Prostate gland (tissue), 2 donors: ENCODE measurements around the gene TIMP2. TPM values are rescaled to one million over a fixed set of nuclear protein-coding genes. Genes with fewer than 3 reads are reported as not detected.

Source experiments
- DNase-seq: peaks from one replicate; pipeline ENCODE4 v3.0.0-alpha.2; 2019; ENCODE audit warnings: low spot score
- H3K27ac ChIP-seq, 2 donors: fragments of 200-600 bp; sonication (generic); 2 replicates each; pipeline ENCODE4 v1.5.1; 2017 to 2019
- H3K27me3 ChIP-seq: fragments of 200-600 bp; sonication (generic); replicated peaks from 2 replicates; pipeline ENCODE4 v1.5.1; 2019; ENCODE audit not compliant: insufficient read depth
- H3K36me3 ChIP-seq, 2 donors: fragments of 200-600 bp; sonication (generic); 1 replicate in 1 of 2; 2 replicates in 1 of 2; pipeline versions ENCODE4 v1.5.1 to v1.8.1; 2017 to 2019
- H3K4me1 ChIP-seq: fragments of 200-600 bp; sonication (generic); replicated peaks from 2 replicates; pipeline ENCODE4 v1.5.1; 2019
- H3K4me3 ChIP-seq, 2 donors: fragments of 200-600 bp; sonication (generic); 2 replicates each; pipeline ENCODE4 v1.5.1; 2017 to 2019
- H3K9me3 ChIP-seq: fragments of 200-600 bp; sonication (generic); 2 replicates; pipeline ENCODE4 v1.5.1; 2017
- CTCF ChIP-seq, 4 experiments: fragments of 200-600 bp in 2 of 4; fragments of 450-650 bp in 2 of 4; sonication (generic) in 2 of 4; IDR thresholded peaks; 1 replicate in 3 of 4; 2 replicates in 1 of 4; pipeline ENCODE4 v1.5.1; 2016 to 2019; ENCODE audit warnings: antibody characterized with exemption in 4 of 4, mild to moderate bottlenecking in 2 of 4, moderate library complexity in 2 of 4
- POLR2A ChIP-seq: fragments of 450-650 bp; IDR thresholded peaks from one replicate; pipeline ENCODE4 v1.6.1; 2016; ENCODE audit warnings: antibody characterized with exemption, mild to moderate bottlenecking
- POLR2AphosphoS5 ChIP-seq: sonication (generic); formaldehyde crosslinking; IDR thresholded peaks from one replicate; pipeline ENCODE4 v1.6.1; 2017; ENCODE audit warnings: antibody characterized with exemption
- WGBS: methylation state at CpG from one replicate; pipeline ENCODE4 v1.1.5; 2018; 5-methylcytosine and 5-hydroxymethylcytosine counted together
- intact Hi-C: fragments of 100-400 bp; cut with DNase I; formaldehyde crosslinking; loops from one replicate; pipeline ENCODE4 v1.14.2; 2022
- total RNA-seq, 2 donors: library from RNA; depleted of rRNA; stranded (reverse); fragments of >200 nt; gene quantifications; one replicate each; pipeline ENCODE4 v1.1.0, GENCODE V29; 2016

TIMP2 gene
- total RNA-seq, 2 donors from 2014 or later, result 54.5 to 500 TPM

DNA sequence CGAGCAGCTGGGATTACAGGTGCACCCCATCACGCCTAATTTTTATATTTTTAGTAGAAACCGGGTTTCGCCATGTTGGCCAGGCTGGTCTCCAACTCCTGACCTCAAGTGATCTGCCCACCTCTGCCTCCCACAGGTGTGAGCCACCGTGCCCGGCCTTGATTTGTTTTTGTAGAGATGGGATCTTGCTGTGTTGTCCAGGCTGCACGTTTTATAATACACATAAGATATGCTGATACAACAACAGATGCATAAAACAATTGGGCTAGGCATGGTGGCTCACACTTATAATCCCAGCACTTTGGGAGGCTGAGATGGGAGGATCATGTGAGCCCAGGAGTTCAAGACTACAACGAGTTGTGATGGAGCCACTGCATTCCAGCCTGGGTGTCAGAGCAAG is 90.6 kb downstream of the TIMP2 start:
- Histone ChIP-seq H3K4me3 (no peak overlapping the region), H3K36me3 (peaks cover 9% of the 10 kb centered on the region in 2 donors), H3K4me1 (peaks cover 11% of the 10 kb centered on the region), H3K27me3 (no peaks in the 10 kb centered on the region), H3K27ac (no peak overlapping the region), H3K9me3 (no peaks in the 10 kb centered on the region)
- DNase-seq, result no peak
- no peak for TF ChIP-seq POLR2AphosphoS5
- TF ChIP-seq POLR2A, result no peak
- TF ChIP-seq CTCF (IDR thresholded peaks at IDR 0.05), result no peak
- 93% methylated on average over 8 of the region's 8 CpGs for WGBS
- intact Hi-C loops, result no loop called here

- peaks cover 15 to 25% of the 10 kb centered on the region in 2 donors for H3K36me3 ChIP-seq
- no peak overlapping the region for H3K4me3 ChIP-seq
- H3K27ac ChIP-seq, result no peak overlapping the region
- H3K9me3 ChIP-seq, result no peaks in the 10 kb centered on the region
- no peak for TF ChIP-seq POLR2A
- DNase-seq, result no peak
- H3K27me3 ChIP-seq, result no peaks in the 10 kb centered on the region
- H3K4me1 ChIP-seq, result peaks cover 3% of the 10 kb centered on the region
- intact Hi-C loops, result no loop called here
- WGBS, result 80% methylated on average over 2 of the region's 2 CpGs
These were observed 92.7 kb downstream of the TIMP2 start for GRCh38 chr17:78832541-78832810.

- no peak for DNase-seq
- H3K36me3 ChIP-seq, result peaks cover 20 to 25% of the 10 kb centered on the region in 2 donors
These were observed 93.3 kb downstream of the TIMP2 start for GRCh38 chr17:78831688-78832540.

GRCh38 chr17:78829477-78829876 is 95.7 kb downstream of the TIMP2 start:
- 92% methylated on average over 6 of the region's 6 CpGs for WGBS
- intact Hi-C loops, result no loop called here
- H3K27ac ChIP-seq, result no peak overlapping the region
- DNase-seq, result no peak
- no peak for TF ChIP-seq POLR2AphosphoS5
- H3K9me3 ChIP-seq, result no peaks in the 10 kb centered on the region
- no peak overlapping the region for H3K4me3 ChIP-seq
- H3K36me3 ChIP-seq, result peaks cover 12 to 28% of the 10 kb centered on the region in 2 donors
- peaks cover 3% of the 10 kb centered on the region for H3K4me1 ChIP-seq
- no peaks in the 10 kb centered on the region for H3K27me3 ChIP-seq

More at GRCh38 chr17:78831688-78832540, 93.3 kb downstream of the TIMP2 start:
- intact Hi-C loops, result no loop called here
- H3K27me3 ChIP-seq, result no peaks in the 10 kb centered on the region
- no peak overlapping the region for H3K4me3 ChIP-seq
- H3K9me3 ChIP-seq, result no peaks in the 10 kb centered on the region
- no peak overlapping the region for H3K27ac ChIP-seq
- TF ChIP-seq CTCF (IDR thresholded peaks at IDR 0.05) (no peak), POLR2AphosphoS5 (peak; percentile 48), POLR2A (no peak)
- 62% methylated on average over 15 of the region's 15 CpGs for WGBS
- peaks cover 3% of the 10 kb centered on the region for H3K4me1 ChIP-seq

DNA sequence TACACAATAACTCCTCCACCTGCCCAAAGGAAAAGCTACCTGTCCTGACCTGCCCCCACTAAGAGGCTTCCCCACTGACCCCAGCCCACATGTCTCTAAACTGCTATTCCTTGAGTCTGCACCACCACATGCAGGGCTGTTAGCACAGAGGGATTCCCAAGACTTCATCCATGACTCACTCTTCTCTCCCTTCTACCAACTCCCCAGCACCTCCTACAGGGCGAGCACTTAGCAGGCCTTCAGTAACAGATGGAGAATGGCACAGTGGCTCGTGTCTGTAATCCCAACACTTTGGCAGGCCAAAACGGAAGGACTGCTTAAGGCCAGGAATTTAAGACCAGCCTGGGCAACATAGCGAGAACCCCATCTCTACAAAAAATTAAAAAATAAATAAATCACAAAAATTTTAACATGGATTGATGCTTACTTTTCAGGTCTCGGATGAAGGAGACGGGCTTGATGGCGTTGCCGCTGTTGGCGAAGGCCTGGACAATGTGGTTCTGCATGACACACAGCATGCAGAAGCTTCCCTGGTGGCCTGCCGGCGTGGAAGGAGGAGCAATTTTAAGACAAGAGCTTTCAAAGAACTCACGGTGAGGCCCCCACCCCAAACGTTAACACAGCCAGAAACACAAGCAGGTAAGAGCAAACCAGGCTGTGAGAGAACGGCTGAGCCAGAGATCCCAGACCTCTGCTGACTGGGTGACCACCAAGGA is 96.6 kb downstream of the TIMP2 start:
- Histone ChIP-seq H3K27ac (no peak overlapping the region), H3K36me3 (peaks cover 12 to 28% of the 10 kb centered on the region in 2 donors), H3K9me3 (no peaks in the 10 kb centered on the region), H3K27me3 (no peaks in the 10 kb centered on the region), H3K4me1 (peaks cover 3% of the 10 kb centered on the region), H3K4me3 (no peak overlapping the region)
- intact Hi-C loops, result no loop called here
- 90% methylated on average over 14 of the region's 14 CpGs for WGBS
- DNase-seq, result no peak
- TF ChIP-seq POLR2A, result no peak
- TF ChIP-seq CTCF (IDR thresholded peaks at IDR 0.05), result no peak
- TF ChIP-seq POLR2AphosphoS5, result no peak
